Raji (cell line): ENCODE data around the gene PPP4C.

ENCODE experiments used
- POLR2A ChIP-seq: IDR thresholded peaks from 2 replicates; pipeline ENCODE4 v1.6.1; 2011; ENCODE audit warnings: low read depth, low read length, control low read depth; ENCODE audit not compliant: insufficient read depth

The PPP4C gene

DNA sequence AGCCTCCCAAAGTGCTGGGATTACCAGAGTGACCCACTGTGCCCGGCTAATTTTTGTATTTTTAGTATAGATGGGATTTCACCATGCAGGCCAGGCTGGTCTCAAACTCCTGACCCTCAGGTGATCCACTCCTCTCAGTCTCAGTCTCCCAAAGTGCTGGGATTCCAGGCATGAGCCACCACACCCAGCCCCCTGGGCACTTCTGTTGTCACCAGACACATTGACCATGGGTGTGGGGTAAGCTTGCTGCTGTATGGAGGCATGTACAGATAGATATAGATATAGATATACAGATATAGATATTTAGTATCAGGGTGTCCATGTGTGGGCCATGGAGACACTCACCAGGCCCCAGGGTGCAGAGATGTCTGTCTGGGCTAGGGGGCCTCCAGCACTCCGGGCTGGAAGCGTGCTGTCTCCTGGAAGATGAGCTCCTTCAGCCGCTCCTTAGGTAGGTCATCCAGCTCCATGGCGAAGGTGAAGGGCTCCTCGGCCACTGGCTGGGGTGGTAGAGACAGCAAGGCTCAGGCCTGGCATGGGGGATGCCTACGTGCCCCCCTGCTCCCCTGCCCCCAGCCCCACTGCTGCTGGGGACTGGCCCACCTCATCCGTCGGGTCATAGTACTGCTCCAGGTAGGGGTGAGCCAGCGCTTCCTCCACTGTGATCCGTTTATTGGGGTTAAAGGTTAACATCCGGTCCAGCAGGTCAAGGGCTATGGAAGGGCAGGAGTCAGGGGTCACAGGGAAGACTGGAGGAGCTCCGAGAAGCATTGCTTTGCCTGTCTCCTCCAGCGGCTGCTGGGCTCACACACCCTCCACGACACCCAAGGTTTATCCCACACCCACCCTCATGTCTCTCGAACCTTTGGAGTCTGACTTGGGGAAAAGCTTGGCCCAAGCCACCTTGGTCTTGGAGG is 40.8 kb downstream of the PPP4C start:
- no peak for TF ChIP-seq POLR2A

DNA sequence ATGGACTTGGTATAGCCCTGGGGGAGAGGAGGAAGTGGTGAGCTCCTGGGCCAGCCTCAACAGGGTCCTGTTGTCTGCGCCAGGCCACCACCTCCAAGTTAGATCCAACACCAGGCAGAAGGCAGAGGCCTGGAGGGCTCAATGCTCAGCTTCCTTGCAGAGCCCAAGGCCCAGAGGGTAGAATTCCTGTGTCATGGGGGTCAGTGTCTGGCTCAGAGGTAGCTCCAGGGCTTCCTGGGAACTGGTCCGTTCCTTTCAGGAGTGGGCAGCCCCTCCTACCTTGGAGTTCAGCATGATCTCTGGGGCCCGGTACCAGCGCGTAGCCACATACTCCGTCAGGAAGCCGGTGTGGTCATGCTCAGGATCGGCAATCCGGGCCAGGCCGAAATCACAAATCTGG is 42.0 kb downstream of the PPP4C start:
- no peak for TF ChIP-seq POLR2A

DNA sequence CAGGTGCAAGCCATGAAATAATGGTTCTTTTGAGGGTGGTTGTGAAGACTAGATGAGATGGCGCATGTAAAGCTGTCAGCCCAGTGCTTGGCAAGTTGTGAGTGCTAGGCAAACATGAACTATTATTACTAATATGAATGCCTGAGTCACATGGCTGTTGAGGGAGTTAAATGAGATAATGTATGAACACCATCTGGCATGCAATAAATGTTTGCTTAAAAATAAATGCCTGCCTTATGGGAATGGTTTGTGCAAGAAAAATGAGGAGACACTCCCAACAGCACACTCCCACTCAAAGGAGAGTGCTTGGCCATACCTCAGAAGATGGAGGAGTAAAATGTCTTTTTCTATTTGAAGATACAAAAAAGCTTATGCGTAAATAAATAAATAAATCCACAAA is 43.6 kb downstream of the PPP4C start:
- no peak for TF ChIP-seq POLR2A

DNA sequence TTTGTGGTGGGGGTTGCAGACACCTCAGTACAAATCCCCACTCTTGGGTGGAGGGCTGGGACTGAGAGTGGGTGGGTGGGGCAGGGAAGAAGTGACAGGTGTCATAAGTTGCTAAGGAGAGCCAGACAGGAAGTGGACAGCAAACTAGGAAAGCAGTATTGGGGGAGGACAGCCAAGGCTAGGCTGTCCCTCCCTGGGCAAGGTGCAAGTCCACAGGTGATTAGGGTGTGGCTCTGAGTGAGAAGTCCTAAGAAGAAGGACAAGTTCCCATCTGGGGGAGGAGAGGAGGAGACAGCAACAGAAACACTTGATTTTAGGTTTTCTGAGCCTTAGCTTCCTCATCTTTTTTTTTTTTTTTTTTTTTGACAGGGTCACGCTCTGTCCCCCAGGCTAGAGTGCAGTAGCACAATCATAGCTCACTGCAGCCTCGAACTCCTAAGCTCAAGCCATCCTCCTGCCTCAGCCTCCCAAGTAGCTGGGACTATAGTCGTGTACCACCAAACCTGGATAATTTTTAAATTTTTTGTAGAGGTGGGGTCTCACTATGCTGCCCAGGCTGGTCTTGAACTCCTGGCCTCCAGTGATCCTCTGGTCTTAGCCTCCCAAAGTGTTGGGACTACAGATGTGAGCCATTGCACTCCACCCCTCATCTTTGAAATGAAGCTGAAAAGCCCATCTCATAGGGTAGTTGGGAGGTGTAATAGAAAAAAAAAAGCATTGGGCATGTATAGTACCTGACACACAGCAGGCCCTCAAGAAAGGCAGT is 44.7 kb downstream of the PPP4C start:
- no peak for TF ChIP-seq POLR2A

GRCh38 chr16:30121741-30122571 is 46.2 kb downstream of the PPP4C start:
- no peak for TF ChIP-seq POLR2A

DNA sequence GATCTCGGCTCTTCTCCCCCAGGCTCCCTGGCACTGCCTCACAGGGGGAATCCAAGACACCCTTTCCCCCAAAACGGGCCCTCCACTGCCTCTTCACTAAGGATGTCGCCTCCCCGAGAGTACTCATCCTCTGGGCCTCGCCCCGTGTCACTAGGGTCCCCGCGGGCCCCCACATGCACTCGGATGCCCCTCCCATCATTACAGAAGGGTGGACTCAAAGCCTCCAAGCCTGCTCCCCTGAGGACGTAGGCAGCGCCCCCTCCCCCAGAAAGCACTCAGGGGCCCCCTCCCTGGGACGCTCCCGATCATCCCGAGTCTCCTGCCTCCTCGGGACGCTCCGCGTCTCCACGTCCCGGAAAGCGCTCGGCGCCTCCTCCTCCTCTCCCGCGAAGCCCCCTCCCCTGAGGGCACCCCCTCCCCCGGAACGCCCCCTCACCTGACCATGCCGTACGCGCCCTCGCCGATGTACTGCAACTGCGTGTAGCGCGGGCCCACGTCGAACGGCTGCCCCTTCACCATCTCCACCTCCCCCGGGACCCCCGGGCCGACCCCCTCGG is 46.9 kb downstream of the PPP4C start:
- no peak for TF ChIP-seq POLR2A

- TF ChIP-seq POLR2A: no peak
Measured at GRCh38 chr16:30124985-30125379, 49.2 kb downstream of the PPP4C start.

GRCh38 chr16:30127993-30128392 is 52.2 kb downstream of the PPP4C start:
- TF ChIP-seq POLR2A: no peak

GRCh38 chr16:30131869-30132475 is 56.2 kb downstream of the PPP4C start:
- no peak for TF ChIP-seq POLR2A

DNA sequence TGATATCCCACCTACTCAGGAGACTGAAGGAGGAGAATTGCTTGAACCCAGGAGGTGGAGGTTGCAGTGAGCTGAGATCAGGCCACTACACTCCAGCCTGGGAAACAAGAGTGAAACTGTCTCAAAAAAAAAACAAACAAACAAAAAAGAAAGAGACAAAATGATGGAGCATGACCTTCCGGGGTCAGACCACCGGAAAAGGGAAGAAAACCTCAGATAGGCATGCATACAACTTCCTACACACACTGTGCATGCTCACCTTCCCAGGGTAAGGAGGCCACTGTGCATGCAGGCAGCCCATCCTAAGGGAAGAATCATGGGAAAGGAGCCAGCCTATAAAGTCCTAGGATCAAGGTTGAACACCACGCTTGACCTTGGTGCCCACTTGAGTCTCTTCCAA is 56.8 kb downstream of the PPP4C start:
- TF ChIP-seq POLR2A: no peak
